ENCODE measurements around the gene MTRF1.

The MTRF1 gene

DNA sequence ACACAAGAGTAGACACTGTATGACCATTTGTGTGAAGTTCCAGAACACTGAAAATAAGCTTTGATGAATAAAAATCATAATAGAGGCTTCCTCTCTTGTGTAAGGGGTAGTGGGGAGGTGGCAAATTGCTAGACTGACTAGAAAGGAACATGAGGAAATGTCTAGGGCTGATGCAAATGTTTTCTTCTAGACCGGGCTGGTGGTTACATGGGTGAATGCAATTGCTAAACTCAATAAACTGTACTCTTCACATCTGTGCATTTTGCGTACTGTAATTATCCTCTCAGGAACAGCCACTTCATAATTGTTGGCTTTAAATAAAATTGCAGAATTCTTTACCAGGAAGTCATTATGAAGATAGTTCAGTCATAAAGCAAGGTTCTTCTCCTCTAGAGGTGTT, 63.9 kb downstream of the MTRF1 start:
- TF ChIP-seq TAF1 (IDR thresholded peaks at IDR 0.05; ENCODE audit: borderline replicate concordance, insufficient read depth, low read length) (no peak), SIN3A (IDR thresholded peaks at IDR 0.05; ENCODE audit: borderline replicate concordance, insufficient read depth, low read length) (no peak), FOXP2 (optimal IDR thresholded peaks at IDR 0.05; ENCODE audit: borderline replicate concordance, extremely low read depth, extremely low read length, insufficient read depth) (no peak), POLR2AphosphoS5 (IDR thresholded peaks at IDR 0.05; ENCODE audit: low read depth, low read length) (no peak)
- TF ChIP-seq, protein P1, sequence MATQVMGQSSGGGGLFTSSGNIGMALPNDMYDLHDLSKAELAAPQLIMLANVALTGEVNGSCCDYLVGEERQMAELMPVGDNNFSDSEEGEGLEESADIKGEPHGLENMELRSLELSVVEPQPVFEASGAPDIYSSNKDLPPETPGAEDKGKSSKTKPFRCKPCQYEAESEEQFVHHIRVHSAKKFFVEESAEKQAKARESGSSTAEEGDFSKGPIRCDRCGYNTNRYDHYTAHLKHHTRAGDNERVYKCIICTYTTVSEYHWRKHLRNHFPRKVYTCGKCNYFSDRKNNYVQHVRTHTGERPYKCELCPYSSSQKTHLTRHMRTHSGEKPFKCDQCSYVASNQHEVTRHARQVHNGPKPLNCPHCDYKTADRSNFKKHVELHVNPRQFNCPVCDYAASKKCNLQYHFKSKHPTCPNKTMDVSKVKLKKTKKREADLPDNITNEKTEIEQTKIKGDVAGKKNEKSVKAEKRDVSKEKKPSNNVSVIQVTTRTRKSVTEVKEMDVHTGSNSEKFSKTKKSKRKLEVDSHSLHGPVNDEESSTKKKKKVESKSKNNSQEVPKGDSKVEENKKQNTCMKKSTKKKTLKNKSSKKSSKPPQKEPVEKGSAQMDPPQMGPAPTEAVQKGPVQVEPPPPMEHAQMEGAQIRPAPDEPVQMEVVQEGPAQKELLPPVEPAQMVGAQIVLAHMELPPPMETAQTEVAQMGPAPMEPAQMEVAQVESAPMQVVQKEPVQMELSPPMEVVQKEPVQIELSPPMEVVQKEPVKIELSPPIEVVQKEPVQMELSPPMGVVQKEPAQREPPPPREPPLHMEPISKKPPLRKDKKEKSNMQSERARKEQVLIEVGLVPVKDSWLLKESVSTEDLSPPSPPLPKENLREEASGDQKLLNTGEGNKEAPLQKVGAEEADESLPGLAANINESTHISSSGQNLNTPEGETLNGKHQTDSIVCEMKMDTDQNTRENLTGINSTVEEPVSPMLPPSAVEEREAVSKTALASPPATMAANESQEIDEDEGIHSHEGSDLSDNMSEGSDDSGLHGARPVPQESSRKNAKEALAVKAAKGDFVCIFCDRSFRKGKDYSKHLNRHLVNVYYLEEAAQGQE (IDR thresholded peaks at IDR 0.05; ENCODE audit: insufficient read depth in 1 of 2, low read depth in 2 of 2, low read length in 2 of 2): no peak

DNA sequence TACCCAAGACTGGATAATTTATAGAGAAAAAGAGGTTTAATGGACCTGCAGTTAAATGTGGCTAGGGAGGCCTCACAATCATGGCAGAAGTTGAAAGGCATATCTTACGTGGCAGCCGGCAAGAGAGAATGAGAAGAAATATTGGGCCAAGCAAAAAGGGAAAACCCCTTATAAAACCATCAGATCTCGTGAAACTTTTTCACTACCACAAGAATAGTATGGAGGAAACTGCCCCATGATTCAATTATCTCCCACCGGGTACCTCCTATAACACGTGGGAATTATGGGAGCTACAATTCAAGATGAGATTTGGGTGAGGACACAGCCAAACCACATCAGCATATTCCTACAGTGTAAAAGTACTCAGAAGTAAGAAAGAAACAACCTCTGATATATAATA, 64.3 kb downstream of the MTRF1 start:
- TF ChIP-seq POLR2AphosphoS5 (IDR thresholded peaks at IDR 0.05; ENCODE audit: low read depth, low read length) (no peak), FOXP2 (optimal IDR thresholded peaks at IDR 0.05; ENCODE audit: borderline replicate concordance, extremely low read depth, extremely low read length, insufficient read depth) (no peak), TAF1 (IDR thresholded peaks at IDR 0.05; ENCODE audit: borderline replicate concordance, insufficient read depth, low read length) (no peak), SIN3A (IDR thresholded peaks at IDR 0.05; ENCODE audit: borderline replicate concordance, insufficient read depth, low read length) (no peak)
- TF ChIP-seq, protein P1 (IDR thresholded peaks at IDR 0.05; ENCODE audit: insufficient read depth in 1 of 2, low read depth in 2 of 2, low read length in 2 of 2): no peak

DNA sequence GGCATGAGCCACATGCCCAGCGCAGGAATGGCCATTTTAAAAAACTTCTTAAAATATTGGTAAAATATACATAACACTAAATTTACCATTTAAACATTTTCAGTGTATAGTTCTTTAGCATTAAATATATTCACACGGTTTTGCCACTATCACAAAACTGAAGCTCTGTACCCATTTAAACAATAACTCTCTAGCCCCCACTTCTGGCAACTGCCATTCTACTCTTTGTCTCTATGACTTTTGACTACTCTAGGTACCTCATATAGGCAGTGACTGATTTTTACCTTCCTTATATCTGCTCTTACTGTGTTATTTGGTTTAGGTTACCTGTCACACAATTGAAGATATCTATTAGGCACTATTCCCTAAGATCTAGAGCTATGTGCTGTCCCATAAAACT, 66.8 kb downstream of the MTRF1 start:
- TF ChIP-seq SIN3A (IDR thresholded peaks at IDR 0.05; ENCODE audit: borderline replicate concordance, insufficient read depth, low read length) (no peak), POLR2AphosphoS5 (IDR thresholded peaks at IDR 0.05; ENCODE audit: low read depth, low read length) (no peak), FOXP2 (optimal IDR thresholded peaks at IDR 0.05; ENCODE audit: borderline replicate concordance, extremely low read depth, extremely low read length, insufficient read depth) (no peak), TAF1 (IDR thresholded peaks at IDR 0.05; ENCODE audit: borderline replicate concordance, insufficient read depth, low read length) (no peak)
- TF ChIP-seq, protein P1 (IDR thresholded peaks at IDR 0.05; ENCODE audit: insufficient read depth in 1 of 2, low read depth in 2 of 2, low read length in 2 of 2): no peak

DNA sequence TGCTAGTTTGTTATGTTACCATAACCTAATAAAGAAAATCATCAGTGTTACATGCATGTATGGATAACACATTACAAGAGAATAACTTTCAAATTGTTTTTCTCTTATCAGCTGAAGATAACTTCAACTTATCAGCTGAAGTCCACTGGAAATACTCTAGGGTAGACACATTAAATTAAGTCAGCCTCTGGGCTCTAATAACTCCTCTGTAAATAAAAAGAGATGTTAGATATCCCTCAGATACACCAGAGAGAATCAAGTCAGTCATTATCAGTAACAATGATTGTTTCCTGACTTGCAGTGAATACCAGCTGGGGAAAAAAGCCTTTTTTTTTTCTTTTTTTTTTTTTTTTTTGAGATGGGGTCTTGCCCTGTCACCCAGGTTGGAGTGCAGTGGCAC, 67.4 kb downstream of the MTRF1 start:
- TF ChIP-seq TAF1 (IDR thresholded peaks at IDR 0.05; ENCODE audit: borderline replicate concordance, insufficient read depth, low read length) (no peak), FOXP2 (optimal IDR thresholded peaks at IDR 0.05; ENCODE audit: borderline replicate concordance, extremely low read depth, extremely low read length, insufficient read depth) (no peak), SIN3A (IDR thresholded peaks at IDR 0.05; ENCODE audit: borderline replicate concordance, insufficient read depth, low read length) (no peak), POLR2AphosphoS5 (IDR thresholded peaks at IDR 0.05; ENCODE audit: low read depth, low read length) (no peak)
- TF ChIP-seq, protein P1 (IDR thresholded peaks at IDR 0.05; ENCODE audit: insufficient read depth in 1 of 2, low read depth in 2 of 2, low read length in 2 of 2): no peak

All from PFSK-1 (cell line).